Metanephros (tissue), 1 donor: ENCODE measurements around the gene TMEM18. TPM values are rescaled to one million over a fixed set of nuclear protein-coding genes. Genes with fewer than 3 reads are reported as not detected.

Source experiments
- total RNA-seq: library from RNA; depleted of rRNA; stranded (reverse); fragments of >200 nt; gene quantifications from one replicate; pipeline ENCODE4 v1.2.3, GENCODE V29; 2014

The TMEM18 gene
- total RNA-seq, result 28.3 TPM

GRCh38 chr2:677056-677958 is at the start of gene TMEM18:
TMEM18 (minus strand) TSS chr2:677406; CDS start chr2:677345, 61 bp downstream.

